ENCODE data around the gene LPAR2.

Gene LPAR2

GRCh38 chr19:19642506-19643157, 14.6 kb upstream of the LPAR2 start:
- peak overlapping the region; percentile 98 for H3K4me2 ChIP-seq (ENCODE audit: low read depth, low read length)
- no peaks in the 10 kb centered on the region for H3K9me2 ChIP-seq (replicated peaks; ENCODE audit: insufficient read depth, low read length)
- DNase-seq: no peak
- peak overlapping the region; percentile 67 for H3K9ac ChIP-seq (ENCODE audit: low read length)
- no peak overlapping the region for H3K27ac ChIP-seq (ENCODE audit: low read length)
- no peaks in the 10 kb centered on the region for H3K27me3 ChIP-seq (replicated peaks; ENCODE audit: insufficient read depth, low read length)
- H4K20me1 ChIP-seq (ENCODE audit: insufficient read depth, low read length): no peaks in the 10 kb centered on the region
- H3K9me3 ChIP-seq (replicated peaks; ENCODE audit: insufficient read depth, low read length): no peaks in the 10 kb centered on the region
- TF ChIP-seq CTCF (IDR thresholded peaks at IDR 0.05; ENCODE audit: low read length): no peak
- no peak for TF ChIP-seq EZH2phosphoT487 (IDR thresholded peaks at IDR 0.05; ENCODE audit: low read length)
- no peak for TF ChIP-seq EZH2 (optimal IDR thresholded peaks at IDR 0.05; ENCODE audit: low read depth, low read length)
- H2AFZ ChIP-seq (ENCODE audit: low read length): peak overlapping the region; percentile 95
- H3F3A ChIP-seq (ENCODE audit: insufficient read depth, low read length): peaks cover 10% of the 10 kb centered on the region
- H3K4me3 ChIP-seq (ENCODE audit: low read length): peak overlapping the region; percentile 95
- 0 out of 2 replicates have a peak, but pooled peaks cover 3% of the 10 kb centered on the region for H3K4me1 ChIP-seq (ENCODE audit: low read length)
- no peaks in the 10 kb centered on the region; the same call in 1 of the 2 replicates for H3K79me2 ChIP-seq (ENCODE audit: low read length)
- H3K36me3 ChIP-seq (replicated peaks; ENCODE audit: insufficient read depth, low read length): no peaks in the 10 kb centered on the region

- no peak overlapping the region for H3K4me3 ChIP-seq (ENCODE audit: low read length)
- no peak for DNase-seq
- H3K27me3 ChIP-seq (replicated peaks; ENCODE audit: insufficient read depth, low read length): no peaks in the 10 kb centered on the region
- H3K9me2 ChIP-seq (replicated peaks; ENCODE audit: insufficient read depth, low read length): no peaks in the 10 kb centered on the region
- 0 out of 2 replicates have a peak, but pooled peaks cover 3% of the 10 kb centered on the region for H3K4me1 ChIP-seq (ENCODE audit: low read length)
- H4K20me1 ChIP-seq (ENCODE audit: insufficient read depth, low read length): no peaks in the 10 kb centered on the region
- TF ChIP-seq EZH2 (optimal IDR thresholded peaks at IDR 0.05; ENCODE audit: low read depth, low read length) (no peak), EZH2phosphoT487 (IDR thresholded peaks at IDR 0.05; ENCODE audit: low read length) (no peak), CTCF (IDR thresholded peaks at IDR 0.05; ENCODE audit: low read length) (no peak)
- no peak overlapping the region for H3K4me2 ChIP-seq (ENCODE audit: low read depth, low read length)
- no peaks in the 10 kb centered on the region for H3K36me3 ChIP-seq (replicated peaks; ENCODE audit: insufficient read depth, low read length)
- no peak overlapping the region for H3K9ac ChIP-seq (ENCODE audit: low read length)
- no peaks in the 10 kb centered on the region for H3K79me2 ChIP-seq (ENCODE audit: low read length)
- no peaks in the 10 kb centered on the region for H3F3A ChIP-seq (ENCODE audit: insufficient read depth, low read length)
- no peaks in the 10 kb centered on the region for H3K9me3 ChIP-seq (replicated peaks; ENCODE audit: insufficient read depth, low read length)
- H3K27ac ChIP-seq (ENCODE audit: low read length): no peak overlapping the region
- no peak overlapping the region for H2AFZ ChIP-seq (ENCODE audit: low read length)
Observed at GRCh38 chr19:19637523-19638251, 9.7 kb upstream of the LPAR2 start.

- H3K9ac ChIP-seq (ENCODE audit: low read length): no peak overlapping the region
- TF ChIP-seq EZH2 (optimal IDR thresholded peaks at IDR 0.05; ENCODE audit: low read depth, low read length) (no peak), EZH2phosphoT487 (IDR thresholded peaks at IDR 0.05; ENCODE audit: low read length) (no peak), CTCF (IDR thresholded peaks at IDR 0.05; ENCODE audit: low read length) (no peak)
- H3K9me2 ChIP-seq (replicated peaks; ENCODE audit: insufficient read depth, low read length): no peaks in the 10 kb centered on the region
- no peaks in the 10 kb centered on the region for H3F3A ChIP-seq (ENCODE audit: insufficient read depth, low read length)
- H3K27me3 ChIP-seq (replicated peaks; ENCODE audit: insufficient read depth, low read length): no peaks in the 10 kb centered on the region
- no peaks in the 10 kb centered on the region for H3K36me3 ChIP-seq (replicated peaks; ENCODE audit: insufficient read depth, low read length)
- H3K27ac ChIP-seq (ENCODE audit: low read length): no peak overlapping the region
- no peak overlapping the region for H3K4me2 ChIP-seq (ENCODE audit: low read depth, low read length)
- no peaks in the 10 kb centered on the region for H3K79me2 ChIP-seq (ENCODE audit: low read length)
- no peaks in the 10 kb centered on the region for H4K20me1 ChIP-seq (ENCODE audit: insufficient read depth, low read length)
- no peak for DNase-seq
- H3K9me3 ChIP-seq (replicated peaks; ENCODE audit: insufficient read depth, low read length): no peaks in the 10 kb centered on the region
- no peak overlapping the region for H2AFZ ChIP-seq (ENCODE audit: low read length)
- no peaks in the 10 kb centered on the region for H3K4me1 ChIP-seq (ENCODE audit: low read length)
- H3K4me3 ChIP-seq (ENCODE audit: low read length): no peak overlapping the region
Observed at GRCh38 chr19:19637186-19637522, 9.1 kb upstream of the LPAR2 start.

All from MM.1S (cell line).